Activated T-cell treated with anti-CD3 and anti-CD28 coated beads, Interleukin-2, amount 50 U/mL, for 72 hours (primary cell): ENCODE measurements around the gene WNT8B. TPM values are rescaled to one million over a fixed set of nuclear protein-coding genes. Genes with fewer than 3 reads are reported as not detected.
A peak's percentile ranks its signal among the peaks of the same experiment; 100 is the strongest.

Experiments
- ATAC-seq, 2 donors: fragments of 150-1000 bp; cut with Tn5 transposase; replicated peaks in 1 of 2; 2 replicates each; pipeline ENCODE4 v1.10.0; 2021; ENCODE audit warnings: moderate library complexity in 2 of 2, mild to moderate bottlenecking in 1 of 2
- DNase-seq, 2 donors: peaks; one replicate each; pipeline ENCODE4 v3.0.0; 2021 to 2022; ENCODE audit warnings: mixed read lengths in 1 of 2
- H3K27ac Mint-ChIP-seq: one replicate; pipeline ENCODE4 v1.8.0; 2022; ENCODE audit warnings: mild to moderate bottlenecking, moderate library complexity, mixed read lengths
- H3K27me3 Mint-ChIP-seq: one replicate; pipeline ENCODE4 v1.8.0; 2022; ENCODE audit warnings: low read depth, mixed read lengths
- H3K36me3 Mint-ChIP-seq, 2 donors: one replicate each; pipeline ENCODE4 v1.8.0; 2022; ENCODE audit warnings: mixed read lengths in 2 of 2, mild to moderate bottlenecking in 1 of 2; ENCODE audit not compliant: insufficient read depth in 2 of 2
- H3K4me1 Mint-ChIP-seq: one replicate; pipeline ENCODE4 v1.8.0; 2022; ENCODE audit warnings: low read depth, mixed read lengths
- H3K4me3 Mint-ChIP-seq, 2 donors: one replicate each; pipeline ENCODE4 v1.8.0; 2022; ENCODE audit warnings: mild to moderate bottlenecking in 2 of 2, mixed read lengths in 2 of 2, moderate library complexity in 2 of 2
- H3K9me3 Mint-ChIP-seq, 2 donors: one replicate each; pipeline ENCODE4 v1.8.0; 2022; ENCODE audit warnings: mixed read lengths in 2 of 2
- total RNA-seq, 2 donors: library from RNA; stranded (reverse); gene quantifications; one replicate each; pipeline ENCODE4 v1.2.3, GENCODE V29; 2022

WNT8B gene, protein sequence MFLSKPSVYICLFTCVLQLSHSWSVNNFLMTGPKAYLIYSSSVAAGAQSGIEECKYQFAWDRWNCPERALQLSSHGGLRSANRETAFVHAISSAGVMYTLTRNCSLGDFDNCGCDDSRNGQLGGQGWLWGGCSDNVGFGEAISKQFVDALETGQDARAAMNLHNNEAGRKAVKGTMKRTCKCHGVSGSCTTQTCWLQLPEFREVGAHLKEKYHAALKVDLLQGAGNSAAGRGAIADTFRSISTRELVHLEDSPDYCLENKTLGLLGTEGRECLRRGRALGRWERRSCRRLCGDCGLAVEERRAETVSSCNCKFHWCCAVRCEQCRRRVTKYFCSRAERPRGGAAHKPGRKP
- under 1 TPM; 0.14 to 0.22 TPM for total RNA-seq

- no peak for DNase-seq
- peaks cover 0 to 3% of the 10 kb centered on the region in 2 donors for H3K9me3 Mint-ChIP-seq
- no peak within 1 kb of the TSS for H3K27ac Mint-ChIP-seq
- H3K4me1 Mint-ChIP-seq, result no peaks in the 10 kb centered on the region
- ATAC-seq, result no peak
- H3K4me3 Mint-ChIP-seq, result no peak within 1 kb of the TSS
- H3K36me3 Mint-ChIP-seq, result no peaks in the 10 kb centered on the region
- H3K27me3 Mint-ChIP-seq, result peaks cover 2% of the 10 kb centered on the region
These were observed at the start of gene WNT8B for GRCh38 chr10:100462709-100463108. Gene WNT8B, plus strand, starts transcription at chr10:100463009. Its CDS starts 160 bp downstream, at chr10:100463169.

DNA sequence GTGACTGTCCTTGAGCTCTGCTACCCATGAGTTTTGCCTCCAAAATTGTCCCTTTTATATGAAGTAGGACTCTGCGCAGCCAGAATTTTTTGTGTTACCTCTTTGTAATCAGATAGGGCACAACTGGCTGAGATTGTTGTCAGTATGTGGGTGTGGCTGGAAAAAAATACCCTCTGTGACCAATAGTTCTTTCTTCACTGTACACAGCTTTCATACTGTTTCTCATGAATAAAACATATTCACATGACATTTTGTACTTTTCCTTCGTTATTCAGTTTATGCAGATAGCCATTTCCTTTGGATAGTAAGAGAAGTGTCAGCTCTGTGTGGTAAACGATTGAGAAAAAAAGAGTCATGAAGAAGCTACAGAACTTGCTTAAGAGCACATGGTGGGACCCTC, 49.6 kb upstream of the WNT8B start:
- DNase-seq (no peak), ATAC-seq (no peak)
- Mint-ChIP-seq H3K36me3 (peaks cover 0 to 1% of the 10 kb centered on the region in 2 donors), H3K9me3 (peaks cover 1 to 2% of the 10 kb centered on the region in 2 donors), H3K27ac (no peak overlapping the region), H3K4me1 (no peaks in the 10 kb centered on the region), H3K4me3 (no peak overlapping the region), H3K27me3 (peaks cover 15% of the 10 kb centered on the region)

- H3K9me3 Mint-ChIP-seq, result no peaks in the 10 kb centered on the region
- peaks cover 6% of the 10 kb centered on the region for H3K27me3 Mint-ChIP-seq
- no peak overlapping the region for H3K4me3 Mint-ChIP-seq
- H3K36me3 Mint-ChIP-seq, result no peaks in the 10 kb centered on the region
- H3K27ac Mint-ChIP-seq, result no peak overlapping the region
- no peaks in the 10 kb centered on the region for H3K4me1 Mint-ChIP-seq
- ATAC-seq (no peak), DNase-seq (no peak)
These were observed 42.8 kb upstream of the WNT8B start for GRCh38 chr10:100419911-100420449.

DNA sequence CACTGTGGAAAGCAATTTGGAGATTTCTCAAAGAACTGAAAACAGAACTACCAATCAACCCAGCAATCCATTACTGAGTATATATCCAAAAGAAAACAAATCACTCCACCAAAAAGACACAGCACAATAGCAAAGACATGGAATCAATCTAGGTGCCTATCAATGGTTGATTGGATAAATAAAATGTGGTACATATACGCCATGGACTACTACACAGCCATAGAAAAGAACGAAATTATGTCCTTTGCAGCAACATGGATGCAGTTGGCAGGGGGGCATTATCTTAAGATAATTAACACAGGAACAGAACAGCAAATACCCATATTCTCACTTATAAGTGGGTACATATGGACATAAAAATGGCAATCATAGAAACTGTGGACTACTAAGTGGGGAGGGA, 35.4 kb upstream of the WNT8B start:
- H3K4me1 Mint-ChIP-seq, result no peaks in the 10 kb centered on the region
- DNase-seq (no peak), ATAC-seq (no peak)
- H3K27ac Mint-ChIP-seq, result no peak overlapping the region
- no peak overlapping the region for H3K4me3 Mint-ChIP-seq
- H3K27me3 Mint-ChIP-seq, result peaks cover 6% of the 10 kb centered on the region
- H3K9me3 Mint-ChIP-seq, result no peaks in the 10 kb centered on the region
- no peaks in the 10 kb centered on the region for H3K36me3 Mint-ChIP-seq

GRCh38 chr10:100433253-100434240, 29.3 kb upstream of the WNT8B start:
- H3K27me3 Mint-ChIP-seq, result no peaks in the 10 kb centered on the region
- H3K36me3 Mint-ChIP-seq, result no peaks in the 10 kb centered on the region
- DNase-seq (peak; percentile 95 to 96), ATAC-seq (peak; percentile 97 to 98)
- peaks cover 6% of the 10 kb centered on the region for H3K4me1 Mint-ChIP-seq
- H3K27ac Mint-ChIP-seq, result no peak overlapping the region
- no peak overlapping the region for H3K4me3 Mint-ChIP-seq
- H3K9me3 Mint-ChIP-seq, result no peaks in the 10 kb centered on the region

- Mint-ChIP-seq H3K4me3 (no peak overlapping the region), H3K27me3 (no peaks in the 10 kb centered on the region), H3K4me1 (peaks cover 6% of the 10 kb centered on the region), H3K27ac (no peak overlapping the region), H3K36me3 (no peaks in the 10 kb centered on the region), H3K9me3 (no peaks in the 10 kb centered on the region)
- ATAC-seq (no peak), DNase-seq (no peak)
These were observed 26.6 kb upstream of the WNT8B start for GRCh38 chr10:100436255-100436654.

DNA sequence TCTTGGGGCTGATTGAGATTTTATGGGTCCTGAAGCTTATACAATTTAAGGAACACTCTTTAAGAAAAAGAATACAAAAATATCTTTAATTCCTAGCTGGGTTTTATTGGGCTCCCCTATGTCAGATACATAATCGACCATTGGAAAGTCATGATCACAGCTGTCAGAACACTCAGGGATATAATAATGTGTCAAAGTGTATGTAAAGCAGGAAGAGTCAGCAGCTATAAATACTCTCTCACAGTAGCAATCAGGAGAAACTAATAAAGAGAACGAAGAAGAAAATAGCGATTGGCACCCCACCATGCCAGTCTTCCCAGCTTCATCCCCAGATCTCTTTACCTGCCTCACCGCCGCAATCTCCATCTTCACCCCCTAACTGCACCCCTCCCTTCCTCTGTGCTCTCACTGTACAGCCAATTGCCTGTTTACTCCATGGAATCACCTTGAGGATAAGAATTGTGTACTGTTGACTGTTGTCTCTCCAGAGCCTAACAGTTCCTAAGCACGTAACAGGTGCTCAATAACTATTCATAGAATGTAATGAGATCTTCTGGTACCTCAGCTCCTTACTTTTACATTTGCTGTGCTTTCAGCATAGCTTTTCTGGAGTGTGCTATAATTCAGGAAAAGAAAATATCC, 24.0 kb upstream of the WNT8B start:
- no peak for ATAC-seq
- DNase-seq, result no peak
- Mint-ChIP-seq H3K4me3 (no peak overlapping the region), H3K27me3 (no peaks in the 10 kb centered on the region), H3K4me1 (peaks cover 4% of the 10 kb centered on the region), H3K27ac (no peak overlapping the region), H3K36me3 (no peaks in the 10 kb centered on the region), H3K9me3 (no peaks in the 10 kb centered on the region)

- Mint-ChIP-seq H3K4me1 (no peaks in the 10 kb centered on the region), H3K27me3 (no peaks in the 10 kb centered on the region), H3K36me3 (no peaks in the 10 kb centered on the region), H3K27ac (no peak overlapping the region), H3K9me3 (no peaks in the 10 kb centered on the region), H3K4me3 (no peak overlapping the region)
- DNase-seq (no peak), ATAC-seq (no peak)
These were observed 20.3 kb upstream of the WNT8B start for GRCh38 chr10:100442548-100442947.

GRCh38 chr10:100446130-100446761, 16.6 kb upstream of the WNT8B start:
- Mint-ChIP-seq H3K36me3 (no peaks in the 10 kb centered on the region), H3K4me1 (no peaks in the 10 kb centered on the region), H3K27ac (no peak overlapping the region), H3K27me3 (no peaks in the 10 kb centered on the region), H3K9me3 (no peaks in the 10 kb centered on the region), H3K4me3 (no peak overlapping the region)
- ATAC-seq (no peak), DNase-seq (no peak)

- ATAC-seq, result no peak
- Mint-ChIP-seq H3K9me3 (no peaks in the 10 kb centered on the region), H3K4me3 (no peak overlapping the region)
These were observed 15.1 kb upstream of the WNT8B start for GRCh38 chr10:100447663-100448062.

DNA sequence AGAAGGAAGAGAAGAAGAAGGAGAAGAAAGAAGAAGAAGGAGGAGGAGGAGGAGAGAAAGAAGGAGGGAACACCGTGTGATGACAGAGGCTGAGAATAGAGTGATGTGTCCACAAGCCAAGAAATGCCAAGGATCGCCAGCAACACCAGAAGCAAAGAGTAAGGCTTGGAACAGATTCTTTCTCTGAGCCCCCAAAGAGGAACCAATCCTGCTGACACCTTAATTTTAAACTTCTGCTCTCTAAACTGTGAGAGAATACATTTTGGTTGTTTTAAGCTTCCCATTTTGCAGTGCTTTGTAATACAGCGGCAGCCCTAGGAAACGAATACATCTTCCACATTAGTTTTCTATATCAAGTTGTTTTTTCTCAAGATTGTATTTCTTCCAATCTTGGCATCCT, 13.9 kb upstream of the WNT8B start:
- no peak overlapping the region for H3K4me3 Mint-ChIP-seq
- no peaks in the 10 kb centered on the region for H3K9me3 Mint-ChIP-seq
- no peak overlapping the region for H3K27ac Mint-ChIP-seq
- peaks cover 7% of the 10 kb centered on the region for H3K27me3 Mint-ChIP-seq
- DNase-seq (no peak), ATAC-seq (no peak)
- no peaks in the 10 kb centered on the region for H3K4me1 Mint-ChIP-seq
- H3K36me3 Mint-ChIP-seq, result no peaks in the 10 kb centered on the region

More at GRCh38 chr10:100447663-100448062, 15.1 kb upstream of the WNT8B start:
- Mint-ChIP-seq H3K27me3 (peaks cover 7% of the 10 kb centered on the region), H3K4me1 (no peaks in the 10 kb centered on the region), H3K27ac (no peak overlapping the region), H3K36me3 (no peaks in the 10 kb centered on the region)
- DNase-seq, result no peak

- Mint-ChIP-seq H3K4me1 (no peaks in the 10 kb centered on the region), H3K36me3 (no peaks in the 10 kb centered on the region), H3K27me3 (peaks cover 9% of the 10 kb centered on the region), H3K27ac (no peak overlapping the region), H3K9me3 (no peaks in the 10 kb centered on the region), H3K4me3 (no peak overlapping the region)
- ATAC-seq (no peak), DNase-seq (no peak)
These were observed 5.5 kb downstream of the WNT8B start for GRCh38 chr10:100468322-100468721.
